NCI-H524 (cell line): ENCODE measurements around the gene ARHGAP21.

Source experiments
- DNase-seq, 2 experiments: peaks; one replicate each; lab custom pipeline; 2025; lab: John Stamatoyannopoulos, UW

Gene ARHGAP21

GRCh38 chr10:24722676-24723385 lies 856 bp downstream of the ARHGAP21 start:
- DNase-seq = peak in 1 of 2 experiments; percentile 12

- no peak for DNase-seq
Measured at GRCh38 chr10:24722131-24722675, 1.5 kb downstream of the ARHGAP21 start.

DNA sequence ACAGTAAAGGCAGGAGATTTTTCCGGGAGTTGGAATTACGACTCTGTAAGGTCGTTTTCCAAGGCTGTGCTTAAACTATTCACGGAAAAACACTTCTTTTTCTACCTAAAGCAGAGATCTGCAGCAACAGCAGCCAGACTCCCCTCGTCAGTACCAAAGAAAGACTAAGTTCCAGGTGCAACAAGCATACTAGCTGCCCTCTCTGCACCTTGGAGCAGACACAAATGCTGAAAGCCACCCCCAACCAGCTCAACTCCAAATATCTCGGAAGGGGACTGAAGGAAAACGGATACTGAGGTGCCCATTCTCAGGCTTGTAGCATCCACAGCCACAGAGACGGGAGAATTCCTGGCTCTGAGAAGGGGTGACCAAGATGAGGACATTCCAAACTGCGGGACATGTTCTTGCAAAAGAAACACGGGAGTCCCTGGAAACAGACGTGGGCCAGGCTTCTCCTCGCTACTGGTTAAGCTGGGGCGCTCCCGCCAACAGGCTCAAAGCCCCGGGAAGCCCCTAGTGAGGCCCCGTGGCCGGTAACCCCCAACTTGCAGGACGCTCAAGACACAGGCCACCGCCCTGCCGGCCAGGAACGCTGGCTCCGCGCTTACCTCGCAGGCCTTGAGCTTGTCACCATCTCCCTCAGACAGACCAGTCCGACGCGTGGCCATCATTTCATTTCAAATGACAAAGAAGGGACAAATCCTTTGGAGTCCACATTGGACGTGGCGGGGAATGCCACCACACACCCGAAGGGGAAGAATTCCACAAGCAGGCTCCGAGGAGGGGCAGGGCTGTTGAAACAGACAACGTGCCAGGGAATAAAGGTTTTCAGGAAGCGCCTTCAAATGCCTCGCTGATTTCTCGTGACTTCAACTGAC lies 2.2 kb downstream of the ARHGAP21 start:
- peak; percentile 0 to 28 for DNase-seq

DNA sequence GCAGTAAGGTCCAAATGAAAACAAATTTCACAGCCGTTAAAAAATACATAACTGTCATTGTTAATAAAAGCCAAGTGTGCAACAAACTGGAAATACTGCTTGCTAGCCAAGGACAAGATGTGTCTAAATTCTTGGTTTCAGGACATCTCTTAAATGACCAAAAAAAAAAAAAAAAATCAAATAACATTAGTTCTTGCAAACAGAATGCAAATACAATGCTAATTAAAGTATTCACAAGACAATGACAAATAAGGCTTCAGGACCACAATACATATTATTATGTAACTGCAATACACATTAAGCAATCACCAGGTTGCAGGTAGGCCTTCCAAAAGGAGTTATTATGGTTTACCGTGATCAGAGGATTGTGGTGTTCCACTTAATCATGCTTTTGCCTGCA lies 3.6 kb downstream of the ARHGAP21 start:
- no peak for DNase-seq

DNA sequence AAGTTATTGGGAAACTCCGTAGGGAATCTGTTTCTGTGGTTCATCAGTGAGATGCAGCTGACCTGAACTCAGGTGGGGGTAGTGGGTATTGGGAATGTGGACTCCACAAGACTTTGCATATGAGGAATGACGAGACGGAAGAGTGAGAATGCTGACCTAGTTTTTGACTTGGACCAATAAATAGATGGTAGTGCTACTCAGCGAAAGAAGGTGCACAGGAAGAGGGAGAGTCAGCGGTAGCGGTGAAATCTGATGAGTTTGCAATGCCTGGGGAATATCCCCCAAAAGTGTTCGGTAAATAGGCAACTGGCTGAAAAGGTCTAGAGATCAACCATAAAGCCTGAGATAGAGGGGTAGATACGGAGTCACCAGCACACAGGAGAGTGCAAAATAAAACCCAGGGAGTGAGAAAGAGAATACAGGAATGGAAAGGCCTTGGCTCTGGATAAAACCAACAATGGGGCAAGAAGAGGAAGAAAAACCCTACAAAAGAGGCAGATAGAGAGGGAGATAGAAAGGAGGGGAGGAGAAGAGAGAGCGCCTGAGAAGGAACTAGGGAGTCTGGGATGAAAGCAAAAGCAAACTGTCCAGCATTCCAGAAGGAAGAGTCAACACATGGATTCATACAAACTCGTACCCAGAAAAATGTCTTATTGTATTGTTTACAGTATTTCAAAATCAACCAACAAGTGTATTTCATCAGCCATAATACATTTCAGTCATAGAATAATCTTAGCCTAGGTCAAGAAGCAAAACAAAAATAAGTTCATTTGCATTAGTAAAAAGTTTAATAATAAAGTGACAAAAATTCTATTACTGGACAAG lies 5.4 kb downstream of the ARHGAP21 start:
- DNase-seq = no peak

- DNase-seq = no peak
Measured at GRCh38 chr10:24716295-24716694, 7.4 kb downstream of the ARHGAP21 start.

DNA sequence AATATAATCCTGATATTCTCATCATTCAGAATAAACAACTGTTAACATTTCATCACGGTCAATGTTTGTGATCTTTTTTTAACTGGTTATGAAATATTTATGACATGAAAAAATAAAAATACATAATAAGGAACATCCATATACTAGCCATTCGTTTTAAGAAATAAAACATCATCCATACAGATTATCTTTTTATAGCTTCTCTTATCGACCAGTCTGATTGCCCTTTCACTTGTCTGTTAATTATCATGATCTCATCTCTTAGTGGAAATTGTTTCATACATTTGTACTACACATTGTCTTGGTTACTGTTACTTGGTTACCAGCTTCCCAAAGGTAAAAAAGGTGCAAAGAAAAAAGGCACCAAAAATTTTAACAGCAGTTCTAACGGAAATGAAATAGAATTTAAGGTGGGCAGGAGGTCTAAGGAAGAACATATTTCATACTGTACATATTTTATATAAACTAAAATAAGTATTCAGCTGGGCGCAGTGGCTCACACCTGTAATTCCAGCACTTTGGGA lies 8.4 kb downstream of the ARHGAP21 start:
- no peak for DNase-seq

DNA sequence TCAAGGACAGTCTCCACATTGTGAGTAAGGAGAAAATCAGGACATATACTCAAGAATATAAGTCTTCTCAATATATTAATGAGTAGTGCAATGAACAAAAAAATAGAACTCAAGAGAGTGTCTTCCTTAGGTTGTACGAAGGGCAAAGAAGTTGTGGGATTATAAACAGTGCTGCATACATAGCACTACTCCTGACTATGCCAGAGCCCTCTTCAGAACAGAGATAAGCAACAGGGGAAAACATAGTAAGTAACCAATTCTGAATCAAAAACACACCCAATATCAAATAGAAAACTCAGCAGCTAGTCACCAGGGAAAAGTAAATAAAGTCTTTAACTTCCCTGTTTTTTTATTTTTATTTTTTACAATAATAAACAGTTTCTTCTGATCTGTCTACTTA lies 10.6 kb downstream of the ARHGAP21 start:
- DNase-seq = no peak

- no peak for DNase-seq
Measured at GRCh38 chr10:24711465-24711864, 12.2 kb downstream of the ARHGAP21 start.

DNA sequence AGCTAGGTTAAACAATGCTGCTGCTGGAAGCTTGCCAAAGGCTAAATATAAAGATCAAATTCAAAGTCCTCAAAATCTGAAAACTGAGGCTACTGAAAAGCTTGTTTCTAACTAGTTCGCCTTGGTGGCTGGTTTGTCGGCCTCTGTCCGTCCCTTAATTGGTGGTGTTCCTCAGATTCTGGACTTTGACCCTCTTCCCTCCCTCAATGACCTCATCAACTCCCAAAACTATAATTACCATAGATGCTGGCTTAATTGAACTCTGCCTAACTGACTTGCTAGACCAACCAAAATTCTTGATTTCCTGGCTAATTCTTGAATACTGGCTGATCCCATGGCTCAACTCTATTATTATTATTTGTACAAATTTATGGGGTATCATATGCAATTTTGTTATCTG lies 15.6 kb downstream of the ARHGAP21 start:
- no peak for DNase-seq

DNA sequence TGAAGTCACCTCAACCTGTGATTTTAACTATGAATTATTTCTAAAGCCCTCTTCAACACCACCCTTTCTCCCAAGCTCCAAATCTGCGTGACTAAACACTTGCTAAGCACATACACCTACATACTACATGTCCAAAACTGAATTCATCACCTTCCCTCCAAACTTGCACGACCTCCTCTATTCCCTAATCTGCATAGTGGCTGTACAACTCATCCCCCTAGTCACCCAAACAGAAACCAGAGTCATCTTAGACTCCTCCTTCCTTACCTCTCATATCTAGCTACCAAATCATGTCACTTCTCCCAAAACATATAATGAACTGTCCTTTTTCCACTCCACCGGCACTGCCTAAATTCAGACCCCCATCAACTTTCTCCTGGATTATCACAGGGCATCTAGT lies 16.2 kb downstream of the ARHGAP21 start:
- no peak for DNase-seq

GRCh38 chr10:24706479-24707118 lies 17.1 kb downstream of the ARHGAP21 start:
- no peak for DNase-seq

- DNase-seq = no peak
Measured at GRCh38 chr10:24703700-24704099, 20.0 kb downstream of the ARHGAP21 start.

DNA sequence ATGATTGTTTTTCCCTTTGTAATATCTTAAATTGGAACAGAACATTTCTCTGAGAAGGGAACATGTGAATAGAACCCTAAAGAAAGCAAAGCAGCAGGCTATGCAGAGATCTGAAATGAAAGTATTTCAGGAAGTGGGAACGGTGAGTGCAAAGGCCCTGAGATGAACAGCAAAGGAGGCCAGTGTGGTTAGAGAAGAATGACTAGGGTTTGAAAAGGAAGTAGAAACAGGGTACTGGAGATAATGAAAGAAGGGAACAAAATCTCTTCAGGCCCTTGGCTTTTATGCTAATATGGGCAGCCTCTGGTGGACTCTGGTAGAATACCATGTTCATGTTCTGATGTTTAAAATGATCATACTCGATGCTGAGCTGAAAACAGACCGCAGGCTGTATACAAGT lies 22.2 kb downstream of the ARHGAP21 start:
- DNase-seq = no peak

- DNase-seq = no peak
Measured at GRCh38 chr10:24700948-24701347, 22.7 kb downstream of the ARHGAP21 start.

DNA sequence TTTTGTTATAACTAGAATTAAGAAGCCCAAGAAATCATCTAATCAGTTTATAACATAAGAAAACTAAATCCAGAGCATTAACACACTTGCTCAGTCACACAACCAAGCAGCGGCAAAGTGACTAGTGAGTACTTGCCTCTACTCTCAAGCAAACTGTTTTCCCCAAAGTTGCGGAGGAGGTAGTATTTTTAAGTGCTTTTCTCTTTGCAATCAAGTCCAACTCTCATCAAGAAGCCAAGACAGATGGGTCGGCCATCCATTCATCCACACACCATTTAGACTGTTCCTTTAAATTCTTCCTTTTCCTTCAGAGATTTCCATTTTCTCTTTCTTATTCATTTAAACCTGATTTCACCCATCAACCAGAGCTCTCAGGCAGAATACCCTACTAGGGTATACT lies 25.4 kb downstream of the ARHGAP21 start:
- no peak for DNase-seq

GRCh38 chr10:24697080-24697479 lies 26.6 kb downstream of the ARHGAP21 start:
- no peak for DNase-seq

DNA sequence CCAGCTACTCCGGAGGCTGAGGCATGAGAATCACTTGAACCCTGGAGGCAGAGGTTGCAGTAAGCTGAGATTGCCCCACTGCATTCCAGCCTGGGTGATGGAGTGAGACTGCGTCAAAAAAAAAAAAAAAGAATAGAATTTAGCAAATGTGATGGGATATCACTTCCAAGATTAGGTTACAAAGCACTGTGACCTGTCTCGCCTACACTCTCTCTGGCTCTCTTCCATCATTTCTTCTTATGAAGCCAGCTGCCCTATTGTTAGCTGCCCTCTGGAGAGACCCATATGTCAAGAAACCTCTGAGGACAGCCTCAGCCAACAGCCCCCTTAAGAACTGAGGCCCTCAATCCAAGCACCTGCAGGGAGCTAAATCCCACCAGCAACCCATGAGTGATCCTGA lies 28.2 kb downstream of the ARHGAP21 start:
- DNase-seq = peak in 1 of 2 experiments; percentile 69

DNA sequence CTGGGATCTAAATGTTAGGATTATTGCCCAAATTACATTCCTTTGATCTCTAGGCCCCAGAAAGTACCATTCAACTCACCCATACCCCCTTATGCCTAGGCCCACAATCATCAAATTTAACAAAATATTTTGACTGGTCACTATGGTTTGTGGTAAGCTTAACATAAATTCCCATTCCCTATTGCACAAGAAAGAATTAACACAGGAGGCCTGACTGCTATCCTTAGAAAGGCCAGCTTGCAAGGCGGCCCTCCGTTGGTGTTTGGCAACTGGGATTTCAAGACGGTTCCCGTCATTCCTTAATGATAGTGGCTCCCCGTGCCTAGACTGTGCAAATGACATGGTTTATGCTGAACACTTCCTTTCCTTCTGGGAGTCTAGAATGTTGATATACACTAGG lies 29.6 kb downstream of the ARHGAP21 start:
- no peak for DNase-seq

GRCh38 chr10:24690961-24691512 lies 32.6 kb downstream of the ARHGAP21 start:
- DNase-seq = no peak

GRCh38 chr10:24685958-24686540 lies 37.6 kb downstream of the ARHGAP21 start:
- no peak for DNase-seq
